Right lobe of liver (tissue), 4 donors: Measurements from ENCODE around the gene TPT1.

Experiments
- CTCF ChIP-seq, 4 donors: fragments of 200-600 bp in 3 of 4; fragments of 450-650 bp in 1 of 4; IDR thresholded peaks; one replicate each; pipeline versions ENCODE4 v1.5.1 to v1.8.0; 2016 to 2022; ENCODE audit warnings: antibody characterized with exemption in 4 of 4, mild to moderate bottlenecking in 2 of 4
- POLR2A ChIP-seq: fragments of 450-650 bp; IDR thresholded peaks from one replicate; pipeline ENCODE4 v1.6.1; 2017; ENCODE audit warnings: antibody characterized with exemption, mild to moderate bottlenecking
- donor health status: DM: no; HTN: no; CAD: no.
- donor health status: DM: no; HTN: no; CAD: no.
- donor health status: DM: no; HTN: yes; CAD: no.

- TF ChIP-seq CTCF (IDR thresholded peaks at IDR 0.05), result no peak
- TF ChIP-seq POLR2A, result no peak
Observed at GRCh38 chr13:45368571-45368970, 27.6 kb upstream of the TPT1 start.
